Esophagus muscularis mucosa (tissue), 4 donors: ENCODE results near the gene B3GALT4.

Source experiments
- CTCF ChIP-seq, 3 experiments: fragments of 200-600 bp in 2 of 3; fragments of 450-650 bp in 1 of 3; sonication (generic) in 2 of 3; IDR thresholded peaks; one replicate each; pipeline ENCODE4 v1.5.1; 2017 to 2019; ENCODE audit warnings: antibody characterized with exemption in 3 of 3, mild to moderate bottlenecking in 2 of 3, moderate library complexity in 1 of 3
- EP300 ChIP-seq: sonication (generic); formaldehyde crosslinking; IDR thresholded peaks from one replicate; pipeline ENCODE4 v1.6.1; 2017; ENCODE audit warnings: antibody characterized with exemption
- POLR2A ChIP-seq: fragments of 450-650 bp; IDR thresholded peaks from one replicate; pipeline ENCODE4 v1.6.1; 2017; ENCODE audit warnings: antibody characterized with exemption, moderate library complexity, mild to moderate bottlenecking, low read depth

GRCh38 chr6:33316603-33317418, 39.9 kb downstream of the B3GALT4 start:
- TF ChIP-seq CTCF (IDR thresholded peaks at IDR 0.05) (no peak), POLR2A (no peak), EP300 (no peak)
